ENCODE results near the gene PRIMA1. TPM values are rescaled to one million over a fixed set of nuclear protein-coding genes. Genes with fewer than 3 reads are reported as not detected.
A peak's percentile ranks its signal among the peaks of the same experiment; 100 is the strongest.

PRIMA1 gene
- total and polyA plus RNA-seq, 2 donors from 2014 or later = 1.0 to 1.7 TPM

DNA sequence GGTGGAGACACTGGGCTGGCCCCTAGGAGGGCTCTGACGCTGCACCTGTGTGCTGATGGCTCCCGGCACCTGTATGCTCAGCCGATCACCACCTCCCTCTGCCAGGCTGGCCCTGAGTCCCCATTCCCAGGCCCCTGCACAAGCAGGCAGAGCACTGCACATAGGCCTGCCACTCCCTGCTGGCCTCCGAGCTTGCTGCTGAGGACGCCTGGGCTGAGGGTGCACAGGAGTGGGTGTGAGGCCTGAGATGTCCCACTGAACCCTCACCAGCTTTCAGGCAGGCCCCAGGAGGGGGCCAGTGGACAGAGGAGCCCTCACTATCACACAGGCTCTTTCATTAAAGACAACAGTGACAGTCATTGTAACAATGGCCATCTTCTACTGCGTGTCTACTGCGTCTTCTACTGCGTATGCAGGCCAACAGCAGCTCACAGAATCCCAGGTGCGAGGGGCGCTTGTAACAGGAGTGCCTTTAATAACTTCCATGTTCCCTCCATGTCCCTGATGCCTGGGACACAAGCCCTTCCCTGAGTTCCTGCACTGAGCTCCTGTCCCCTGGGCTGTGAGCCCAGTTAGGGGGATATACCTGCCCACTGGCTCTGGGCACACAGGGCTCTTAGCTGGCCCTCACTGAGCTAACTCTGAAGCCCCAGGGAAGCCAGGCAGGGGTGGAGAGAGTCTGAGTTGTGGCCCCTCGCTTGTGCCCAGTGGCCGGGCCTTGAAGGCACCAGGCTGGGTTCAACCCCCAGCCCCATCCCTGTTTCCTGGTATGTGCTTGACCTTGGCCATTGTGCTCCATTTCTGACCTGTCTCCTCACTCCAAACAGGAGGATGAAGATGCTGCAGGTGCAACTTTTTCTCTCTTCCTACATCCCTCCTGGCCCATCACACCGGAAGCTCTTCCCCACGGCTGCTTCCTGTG is 71.3 kb downstream of the PRIMA1 start:
- no peak overlapping the region for H3K27ac ChIP-seq (ENCODE audit: low read depth in 2 of 2, low read length in 2 of 2)
- DNase-seq (no peak), FAIRE-seq (no peak)
- intact Hi-C loops (cut with DNase I) = no loop called here
- no peaks in the 10 kb centered on the region for H3K27me3 ChIP-seq (ENCODE audit: control insufficient read depth, insufficient read depth, low read length)
- TF ChIP-seq, protein P1, sequence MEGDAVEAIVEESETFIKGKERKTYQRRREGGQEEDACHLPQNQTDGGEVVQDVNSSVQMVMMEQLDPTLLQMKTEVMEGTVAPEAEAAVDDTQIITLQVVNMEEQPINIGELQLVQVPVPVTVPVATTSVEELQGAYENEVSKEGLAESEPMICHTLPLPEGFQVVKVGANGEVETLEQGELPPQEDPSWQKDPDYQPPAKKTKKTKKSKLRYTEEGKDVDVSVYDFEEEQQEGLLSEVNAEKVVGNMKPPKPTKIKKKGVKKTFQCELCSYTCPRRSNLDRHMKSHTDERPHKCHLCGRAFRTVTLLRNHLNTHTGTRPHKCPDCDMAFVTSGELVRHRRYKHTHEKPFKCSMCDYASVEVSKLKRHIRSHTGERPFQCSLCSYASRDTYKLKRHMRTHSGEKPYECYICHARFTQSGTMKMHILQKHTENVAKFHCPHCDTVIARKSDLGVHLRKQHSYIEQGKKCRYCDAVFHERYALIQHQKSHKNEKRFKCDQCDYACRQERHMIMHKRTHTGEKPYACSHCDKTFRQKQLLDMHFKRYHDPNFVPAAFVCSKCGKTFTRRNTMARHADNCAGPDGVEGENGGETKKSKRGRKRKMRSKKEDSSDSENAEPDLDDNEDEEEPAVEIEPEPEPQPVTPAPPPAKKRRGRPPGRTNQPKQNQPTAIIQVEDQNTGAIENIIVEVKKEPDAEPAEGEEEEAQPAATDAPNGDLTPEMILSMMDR (IDR thresholded peaks at IDR 0.05; ENCODE audit: borderline replicate concordance, extremely low read depth, insufficient read depth) = no peak
- no peaks in the 10 kb centered on the region for H3K9me3 ChIP-seq (ENCODE audit: control insufficient read depth in 2 of 3, insufficient read depth in 1 of 3, low read length in 3 of 3)
- peaks cover 0 to 2% (median 0%) of the 10 kb centered on the region in 3 donors for H3K4me1 ChIP-seq (ENCODE audit: control insufficient read depth in 2 of 3, insufficient read depth in 2 of 3, low read depth in 1 of 3, low read length in 3 of 3)
- H3K9ac ChIP-seq (ENCODE audit: low read length in 3 of 3) = no peak overlapping the region
- H3K4me3 ChIP-seq (ENCODE audit: low read length in 3 of 3) = no peak overlapping the region
- H3K36me3 ChIP-seq (ENCODE audit: control insufficient read depth in 2 of 3, insufficient read depth in 3 of 3, low read length in 3 of 3) = no peaks in the 10 kb centered on the region

DNA sequence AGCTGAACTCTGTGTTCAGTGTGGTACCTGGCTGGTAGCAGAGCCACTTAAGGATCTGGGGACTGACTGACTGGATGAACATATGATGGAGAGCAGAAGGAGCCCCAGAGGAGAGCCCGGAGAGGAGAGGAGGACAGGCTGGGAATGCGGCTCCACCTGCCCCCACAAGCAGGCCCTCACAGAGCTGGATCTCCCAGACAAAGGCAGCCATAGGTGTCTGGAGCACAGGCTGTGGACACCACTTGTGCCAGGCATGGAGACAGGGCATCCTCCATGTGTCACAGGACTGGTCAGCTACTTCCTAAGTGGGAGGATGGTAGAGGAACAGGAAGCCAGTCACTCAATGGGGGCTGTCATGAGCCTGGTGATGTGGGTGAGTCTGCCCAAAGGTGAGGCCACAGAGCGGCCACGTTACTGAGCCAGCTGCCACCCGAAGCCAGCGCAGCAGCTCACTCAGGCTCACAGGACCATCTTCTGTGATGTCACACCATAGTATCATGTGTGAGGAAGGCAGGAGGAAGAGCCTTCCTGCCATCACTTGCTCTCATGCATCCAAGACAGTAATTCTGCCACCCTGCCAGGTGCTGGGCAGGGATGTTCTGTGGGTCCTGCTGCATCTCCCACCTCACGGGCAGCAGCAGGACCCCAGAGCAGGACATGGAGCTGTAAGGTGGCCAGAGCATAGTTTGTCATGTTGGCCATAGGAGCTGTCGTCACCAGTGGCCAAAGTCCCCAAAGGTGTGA is 72.1 kb downstream of the PRIMA1 start:
- no peaks in the 10 kb centered on the region for H3K36me3 ChIP-seq (ENCODE audit: control insufficient read depth in 2 of 3, insufficient read depth in 3 of 3, low read length in 3 of 3)
- H3K4me1 ChIP-seq (ENCODE audit: control insufficient read depth in 2 of 3, insufficient read depth in 2 of 3, low read depth in 1 of 3, low read length in 3 of 3) = peaks cover 0 to 2% (median 0%) of the 10 kb centered on the region in 3 donors
- H3K27ac ChIP-seq (ENCODE audit: low read depth in 2 of 2, low read length in 2 of 2) = no peak overlapping the region
- H3K27me3 ChIP-seq (ENCODE audit: control insufficient read depth, insufficient read depth, low read length) = no peaks in the 10 kb centered on the region
- intact Hi-C loops (cut with DNase I) = no loop called here
- DNase-seq = no peak
- H3K9me3 ChIP-seq (ENCODE audit: control insufficient read depth in 2 of 3, insufficient read depth in 1 of 3, low read length in 3 of 3) = no peaks in the 10 kb centered on the region
- H3K4me3 ChIP-seq (ENCODE audit: low read length in 3 of 3) = no peak overlapping the region
- TF ChIP-seq, protein P1 (IDR thresholded peaks at IDR 0.05; ENCODE audit: borderline replicate concordance, extremely low read depth, insufficient read depth) = no peak
- no peak for FAIRE-seq
- no peak overlapping the region for H3K9ac ChIP-seq (ENCODE audit: low read length in 3 of 3)

DNA sequence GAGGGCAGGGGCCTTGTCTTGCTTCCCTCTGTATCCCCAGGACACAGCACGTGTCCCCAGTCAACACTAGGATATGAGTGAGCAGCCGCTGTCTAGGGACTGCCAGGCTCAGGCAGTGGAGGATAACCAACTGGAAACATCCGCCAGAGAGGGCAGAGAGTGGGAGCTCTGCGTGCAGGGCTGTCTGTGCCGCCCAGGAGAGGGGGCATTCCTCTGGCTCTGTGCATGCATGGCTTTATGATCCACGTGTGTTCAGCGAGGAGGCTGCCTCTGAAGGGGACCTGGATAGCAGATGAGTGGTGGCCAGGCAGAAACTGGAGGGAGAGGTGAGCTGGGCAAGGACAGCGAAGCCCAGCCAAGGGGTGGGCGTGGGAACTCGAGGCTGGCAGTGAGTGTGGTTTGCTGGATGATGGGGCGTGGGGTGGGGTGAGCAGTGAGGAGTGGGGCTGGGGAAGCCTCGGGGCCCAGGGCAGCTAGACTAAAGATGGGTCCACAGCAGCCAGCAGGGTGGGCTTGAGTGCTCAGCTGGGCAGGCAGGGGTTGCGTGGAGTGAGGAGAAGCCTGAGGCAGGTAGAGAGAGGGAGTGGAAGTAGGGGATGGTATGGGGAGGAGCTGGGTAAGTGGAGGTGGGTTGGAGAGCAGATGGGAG is 72.9 kb downstream of the PRIMA1 start:
- TF ChIP-seq, protein P1 (IDR thresholded peaks at IDR 0.05; ENCODE audit: borderline replicate concordance, extremely low read depth, insufficient read depth) = no peak
- no peak for FAIRE-seq
- Histone ChIP-seq H3K36me3 (ENCODE audit: control insufficient read depth in 2 of 3, insufficient read depth in 3 of 3, low read length in 3 of 3) (no peaks in the 10 kb centered on the region), H3K4me1 (ENCODE audit: control insufficient read depth in 2 of 3, insufficient read depth in 2 of 3, low read depth in 1 of 3, low read length in 3 of 3) (peaks cover 0 to 2% (median 0%) of the 10 kb centered on the region in 3 donors), H3K4me3 (ENCODE audit: low read length in 3 of 3) (no peak overlapping the region), H3K9ac (ENCODE audit: low read length in 3 of 3) (no peak overlapping the region), H3K27me3 (ENCODE audit: control insufficient read depth, insufficient read depth, low read length) (no peaks in the 10 kb centered on the region), H3K27ac (ENCODE audit: low read depth in 2 of 2, low read length in 2 of 2) (no peak overlapping the region), H3K9me3 (ENCODE audit: control insufficient read depth in 2 of 3, insufficient read depth in 1 of 3, low read length in 3 of 3) (no peaks in the 10 kb centered on the region)
- DNase-seq = peak in 4 of 5 donors; percentile 17 to 59 (median 38)
- intact Hi-C loops (cut with DNase I) = no loop called here
